ENCODE results near the gene TTR.
A peak's percentile ranks its signal among the peaks of the same experiment; 100 is the strongest.

TTR gene

DNA sequence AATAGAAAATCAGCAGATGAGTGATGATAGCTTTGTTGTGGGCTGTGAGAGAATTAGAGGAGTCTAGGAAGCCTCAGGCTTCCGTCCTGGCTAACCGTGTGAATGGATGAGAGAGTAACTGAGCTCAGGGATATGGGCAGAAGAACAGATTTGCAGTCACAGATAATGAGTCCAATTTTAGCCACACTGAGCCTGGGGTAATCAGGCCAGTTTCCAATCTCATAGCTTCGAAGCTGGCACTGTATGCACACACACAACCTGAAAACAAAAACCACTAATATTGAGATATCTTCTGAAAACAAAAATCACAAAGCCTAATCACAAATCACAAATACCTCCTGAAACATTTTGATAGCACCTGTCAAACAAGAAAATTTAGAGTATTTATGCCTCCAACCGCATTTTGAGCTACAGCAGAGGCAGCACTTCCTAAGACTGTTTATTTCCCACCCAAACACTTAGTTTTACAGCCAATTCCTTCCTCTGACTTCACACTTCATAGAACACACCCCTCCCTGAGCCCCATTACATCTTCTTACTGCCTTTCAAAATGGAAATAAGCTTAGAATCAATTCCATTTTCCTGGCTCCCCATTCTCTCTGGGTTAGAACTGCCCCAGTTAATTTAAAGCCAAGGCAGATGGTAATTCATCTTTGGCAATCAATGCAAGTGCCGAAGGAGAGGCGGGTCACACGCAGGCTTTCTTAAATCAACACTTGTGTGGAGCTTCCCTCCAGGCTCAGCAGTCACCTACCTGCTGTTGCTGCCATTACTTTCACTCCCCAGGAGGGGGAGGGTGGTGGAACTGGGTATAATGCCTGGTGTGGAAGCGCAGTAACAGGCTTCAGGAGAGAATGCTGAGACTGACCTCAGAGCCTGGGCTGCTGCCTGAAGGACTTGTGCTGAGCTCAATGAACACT lies 18.9 kb downstream of the TTR start:
- no peaks in the 10 kb centered on the region for H3K36me3 ChIP-seq (replicated peaks)
- in situ Hi-C loops (cut with HindIII; ENCODE audit: low pct_ligation_motif_present, low sequenced_read_pairs): no loop called here
- DNase-seq: no peak
- no peaks in the 10 kb centered on the region for H3K27me3 ChIP-seq (replicated peaks)
- H3K4me3 ChIP-seq (ENCODE audit: low read depth, low read length): no peak overlapping the region
- peak; percentile 53 for TF ChIP-seq CTCF (IDR thresholded peaks at IDR 0.05; ENCODE audit: low read depth, low read length, missing control alignments)
- no peak overlapping the region for H3K27ac ChIP-seq

- TF ChIP-seq CTCF (IDR thresholded peaks at IDR 0.05; ENCODE audit: low read depth, low read length, missing control alignments): no peak
- Histone ChIP-seq H3K27me3 (replicated peaks) (no peaks in the 10 kb centered on the region), H3K27ac (no peak overlapping the region), H3K4me3 (ENCODE audit: low read depth, low read length) (no peak overlapping the region), H3K36me3 (replicated peaks) (no peaks in the 10 kb centered on the region)
- DNase-seq: no peak
- in situ Hi-C loops (cut with HindIII; ENCODE audit: low pct_ligation_motif_present, low sequenced_read_pairs): no loop called here
Observed at GRCh38 chr18:31611511-31611910, 19.8 kb downstream of the TTR start.

GRCh38 chr18:31612124-31612523 lies 20.4 kb downstream of the TTR start:
- TF ChIP-seq CTCF (IDR thresholded peaks at IDR 0.05; ENCODE audit: low read depth, low read length, missing control alignments): no peak
- in situ Hi-C loops (cut with HindIII; ENCODE audit: low pct_ligation_motif_present, low sequenced_read_pairs): no loop called here
- no peak overlapping the region for H3K4me3 ChIP-seq (ENCODE audit: low read depth, low read length)

GRCh38 chr18:31614044-31614443 lies 22.4 kb downstream of the TTR start:
- TF ChIP-seq CTCF (IDR thresholded peaks at IDR 0.05; ENCODE audit: low read depth, low read length, missing control alignments): no peak
- DNase-seq: no peak
- H3K27me3 ChIP-seq (replicated peaks): no peaks in the 10 kb centered on the region
- no peaks in the 10 kb centered on the region for H3K36me3 ChIP-seq (replicated peaks)
- H3K4me3 ChIP-seq (ENCODE audit: low read depth, low read length): no peak overlapping the region
- in situ Hi-C loops (cut with HindIII; ENCODE audit: low pct_ligation_motif_present, low sequenced_read_pairs): no loop called here
- no peak overlapping the region for H3K27ac ChIP-seq

More at GRCh38 chr18:31612124-31612523, 20.4 kb downstream of the TTR start:
- DNase-seq: no peak
- H3K27ac ChIP-seq: no peak overlapping the region
- H3K36me3 ChIP-seq (replicated peaks): no peaks in the 10 kb centered on the region
- no peaks in the 10 kb centered on the region for H3K27me3 ChIP-seq (replicated peaks)

DNA sequence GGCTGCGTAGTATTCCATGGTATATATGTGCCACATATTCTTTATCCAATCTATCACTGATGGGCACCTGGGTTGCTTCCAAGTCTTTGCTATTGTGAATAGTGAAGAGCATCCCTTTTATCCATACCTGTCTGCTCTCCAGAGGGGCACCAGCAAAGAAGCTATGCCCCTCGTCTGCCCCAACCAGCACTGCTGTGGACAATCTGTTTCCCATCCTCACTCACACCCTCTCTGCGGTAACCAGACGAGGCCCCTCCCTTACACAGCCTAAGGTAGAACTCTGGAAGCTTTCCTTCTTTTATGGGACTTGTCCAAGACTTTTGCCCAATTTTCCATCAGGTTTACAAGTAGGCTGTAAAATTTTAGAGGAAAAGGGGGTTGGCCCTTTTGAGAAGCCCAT lies 24.9 kb downstream of the TTR start:
- DNase-seq: no peak
- Histone ChIP-seq H3K4me3 (ENCODE audit: low read depth, low read length) (no peak overlapping the region), H3K36me3 (replicated peaks) (no peaks in the 10 kb centered on the region), H3K27ac (no peak overlapping the region), H3K27me3 (replicated peaks) (no peaks in the 10 kb centered on the region)
- in situ Hi-C loops (cut with HindIII; ENCODE audit: low pct_ligation_motif_present, low sequenced_read_pairs): no loop called here
- TF ChIP-seq CTCF (IDR thresholded peaks at IDR 0.05; ENCODE audit: low read depth, low read length, missing control alignments): no peak
